Measurements from ENCODE around the gene EFNB2.

Gene EFNB2

GRCh38 chr13:106487129-106487528 is 48.3 kb downstream of the EFNB2 start:
- Histone ChIP-seq H3K4me3 (ENCODE audit: low read length) (no peak overlapping the region), H3K79me2 (ENCODE audit: control insufficient read depth, low read length) (no peaks in the 10 kb centered on the region), H3K9me2 (replicated peaks; ENCODE audit: control insufficient read depth, low read length) (no peaks in the 10 kb centered on the region), H4K20me1 (ENCODE audit: control insufficient read depth, insufficient read depth, low read depth, low read length) (no peaks in the 10 kb centered on the region), H3K4me2 (ENCODE audit: low read length) (no peak overlapping the region), H3K27ac (ENCODE audit: low read depth, low read length) (no peak overlapping the region), H3K9me3 (ENCODE audit: control insufficient read depth, insufficient read depth, low read length) (no peaks in the 10 kb centered on the region), H3K4me1 (ENCODE audit: control insufficient read depth, low read length) (peaks cover 53% of the 10 kb centered on the region), H3F3A (ENCODE audit: control insufficient read depth, insufficient read depth) (peaks cover 8% of the 10 kb centered on the region), H3K36me3 (ENCODE audit: control insufficient read depth, low read length) (peaks cover 6% of the 10 kb centered on the region), H3K27me3 (ENCODE audit: control insufficient read depth, low read length) (no peaks in the 10 kb centered on the region)
- TF ChIP-seq EZH2phosphoT487 (IDR thresholded peaks at IDR 0.05; ENCODE audit: borderline replicate concordance, low read length), result no peak
- TF ChIP-seq, protein P1, sequence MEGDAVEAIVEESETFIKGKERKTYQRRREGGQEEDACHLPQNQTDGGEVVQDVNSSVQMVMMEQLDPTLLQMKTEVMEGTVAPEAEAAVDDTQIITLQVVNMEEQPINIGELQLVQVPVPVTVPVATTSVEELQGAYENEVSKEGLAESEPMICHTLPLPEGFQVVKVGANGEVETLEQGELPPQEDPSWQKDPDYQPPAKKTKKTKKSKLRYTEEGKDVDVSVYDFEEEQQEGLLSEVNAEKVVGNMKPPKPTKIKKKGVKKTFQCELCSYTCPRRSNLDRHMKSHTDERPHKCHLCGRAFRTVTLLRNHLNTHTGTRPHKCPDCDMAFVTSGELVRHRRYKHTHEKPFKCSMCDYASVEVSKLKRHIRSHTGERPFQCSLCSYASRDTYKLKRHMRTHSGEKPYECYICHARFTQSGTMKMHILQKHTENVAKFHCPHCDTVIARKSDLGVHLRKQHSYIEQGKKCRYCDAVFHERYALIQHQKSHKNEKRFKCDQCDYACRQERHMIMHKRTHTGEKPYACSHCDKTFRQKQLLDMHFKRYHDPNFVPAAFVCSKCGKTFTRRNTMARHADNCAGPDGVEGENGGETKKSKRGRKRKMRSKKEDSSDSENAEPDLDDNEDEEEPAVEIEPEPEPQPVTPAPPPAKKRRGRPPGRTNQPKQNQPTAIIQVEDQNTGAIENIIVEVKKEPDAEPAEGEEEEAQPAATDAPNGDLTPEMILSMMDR (IDR thresholded peaks at IDR 0.05; ENCODE audit: low read depth, low read length, poor library complexity, severe bottlenecking), result no peak

DNA sequence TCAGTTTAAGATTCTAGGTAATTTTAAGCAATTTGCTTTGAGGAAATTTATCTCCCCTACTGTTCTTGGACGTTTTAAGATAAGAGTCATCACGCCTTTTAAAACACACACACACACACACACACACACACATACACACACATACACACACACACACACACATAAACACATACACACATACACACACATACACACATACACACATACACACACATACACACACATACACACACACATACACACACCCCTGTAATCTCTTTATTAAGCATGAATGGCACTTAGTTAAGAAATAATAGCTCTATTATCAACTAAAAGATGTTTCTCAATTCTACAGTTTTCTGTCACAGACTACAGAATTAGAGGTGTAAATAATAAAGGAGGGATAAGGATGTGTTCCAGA is 49.2 kb downstream of the EFNB2 start:
- TF ChIP-seq, protein P1 (IDR thresholded peaks at IDR 0.05; ENCODE audit: low read depth, low read length, poor library complexity, severe bottlenecking), result no peak
- no peak for TF ChIP-seq EZH2phosphoT487 (IDR thresholded peaks at IDR 0.05; ENCODE audit: borderline replicate concordance, low read length)
- no peaks in the 10 kb centered on the region for H4K20me1 ChIP-seq (ENCODE audit: control insufficient read depth, insufficient read depth, low read depth, low read length)

GRCh38 chr13:106484537-106485193 is 50.8 kb downstream of the EFNB2 start:
- Histone ChIP-seq H3K4me3 (ENCODE audit: low read length) (no peak overlapping the region; the same call in 1 of the 2 replicates), H3K4me1 (ENCODE audit: control insufficient read depth, low read length) (peaks cover 53% of the 10 kb centered on the region), H3K27me3 (ENCODE audit: control insufficient read depth, low read length) (no peaks in the 10 kb centered on the region), H4K20me1 (ENCODE audit: control insufficient read depth, insufficient read depth, low read depth, low read length) (no peaks in the 10 kb centered on the region), H3K27ac (ENCODE audit: low read depth, low read length) (no peak overlapping the region), H3F3A (ENCODE audit: control insufficient read depth, insufficient read depth) (peaks cover 9% of the 10 kb centered on the region), H3K4me2 (ENCODE audit: low read length) (peak overlapping the region; percentile 12), H3K79me2 (ENCODE audit: control insufficient read depth, low read length) (no peaks in the 10 kb centered on the region), H3K9me2 (replicated peaks; ENCODE audit: control insufficient read depth, low read length) (no peaks in the 10 kb centered on the region), H3K36me3 (ENCODE audit: control insufficient read depth, low read length) (no peaks in the 10 kb centered on the region), H3K9me3 (ENCODE audit: control insufficient read depth, insufficient read depth, low read length) (no peaks in the 10 kb centered on the region)
- TF ChIP-seq, protein P1 (IDR thresholded peaks at IDR 0.05; ENCODE audit: low read depth, low read length, poor library complexity, severe bottlenecking), result no peak
- no peak for TF ChIP-seq EZH2phosphoT487 (IDR thresholded peaks at IDR 0.05; ENCODE audit: borderline replicate concordance, low read length)

More for the DNA sequence above, 49.2 kb downstream of the EFNB2 start:
- H3K4me3 ChIP-seq (ENCODE audit: low read length), result no peak overlapping the region
- no peaks in the 10 kb centered on the region for H3K9me3 ChIP-seq (ENCODE audit: control insufficient read depth, insufficient read depth, low read length)
- no peak overlapping the region for H3K27ac ChIP-seq (ENCODE audit: low read depth, low read length)
- H3K36me3 ChIP-seq (ENCODE audit: control insufficient read depth, low read length), result no peaks in the 10 kb centered on the region
- no peaks in the 10 kb centered on the region for H3K27me3 ChIP-seq (ENCODE audit: control insufficient read depth, low read length)
- H3F3A ChIP-seq (ENCODE audit: control insufficient read depth, insufficient read depth), result peaks cover 9% of the 10 kb centered on the region
- peaks cover 53% of the 10 kb centered on the region for H3K4me1 ChIP-seq (ENCODE audit: control insufficient read depth, low read length)
- H3K9me2 ChIP-seq (replicated peaks; ENCODE audit: control insufficient read depth, low read length), result no peaks in the 10 kb centered on the region
- no peak overlapping the region for H3K4me2 ChIP-seq (ENCODE audit: low read length)
- H3K79me2 ChIP-seq (ENCODE audit: control insufficient read depth, low read length), result no peaks in the 10 kb centered on the region
